Right renal cortex interstitium (tissue), 3 donors: ENCODE measurements around the gene JUNB. TPM values are rescaled to one million over a fixed set of nuclear protein-coding genes. Genes with fewer than 3 reads are reported as not detected.
A peak's percentile ranks its signal among the peaks of the same experiment; 100 is the strongest.
"Not testable (repeated sequence)": the region's sequence is repeated elsewhere in the genome, so short reads cannot be mapped to it uniquely, and the experiment has no call there.

Source experiments
- DNase-seq, 3 donors: peaks; one replicate each; pipeline ENCODE4 v3.0.0-alpha.2; 2013; ENCODE audit warnings: low read depth in 3 of 3, low spot score in 2 of 3
- polyA plus RNA-seq, 3 donors: library from polyadenylated mRNA; unstranded; fragments of 120-200 nt; gene quantifications; one replicate each; pipeline ENCODE4 v1.2.1, GENCODE V29; 2013; ENCODE audit not compliant: insufficient read length in 3 of 3

Gene JUNB
- polyA plus RNA-seq, 3 donors, result 21.4 to 47.8 (median 32.9) TPM

- no peak for DNase-seq
These were observed 2.6 kb upstream of the JUNB start for GRCh38 chr19:12788682-12789097.

- no peak for DNase-seq
These were observed 2.0 kb upstream of the JUNB start for GRCh38 chr19:12789098-12789903.

- peak in 1 of 3 donors; percentile 84 for DNase-seq
These were observed 1.2 kb upstream of the JUNB start for GRCh38 chr19:12789904-12790619.

GRCh38 chr19:12790628-12791344, 500 bp upstream of the JUNB start:
- DNase-seq, result no peak

GRCh38 chr19:12792051-12792852, 966 bp downstream of the JUNB start:
- DNase-seq, result no peak

GRCh38 chr19:12792853-12793289, 1.6 kb downstream of the JUNB start:
- no peak for DNase-seq

- DNase-seq, result peak in 1 of 3 donors; percentile 88
These were observed 2.3 kb downstream of the JUNB start for GRCh38 chr19:12793290-12794195.

- no peak for DNase-seq
These were observed 3.1 kb downstream of the JUNB start for GRCh38 chr19:12794196-12794941.

GRCh38 chr19:12794971-12795381, 3.7 kb downstream of the JUNB start:
- DNase-seq, result no peak

- no peak for DNase-seq
These were observed 5.1 kb downstream of the JUNB start for GRCh38 chr19:12796146-12797071.

GRCh38 chr19:12797141-12797587, 5.9 kb downstream of the JUNB start:
- DNase-seq, result no peak

GRCh38 chr19:12797607-12798006, 6.3 kb downstream of the JUNB start:
- DNase-seq, result not testable (repeated sequence)

GRCh38 chr19:12799742-12800465, 8.6 kb downstream of the JUNB start:
- no peak for DNase-seq

GRCh38 chr19:12800466-12800770, 9.1 kb downstream of the JUNB start:
- no peak for DNase-seq

GRCh38 chr19:12800923-12801465, 9.7 kb downstream of the JUNB start:
- DNase-seq, result no peak

- no peak for DNase-seq
These were observed 10.4 kb downstream of the JUNB start, which contains the start of the genes PRDX2 and THSD8 for GRCh38 chr19:12801466-12802266. Gene PRDX2, minus strand, starts transcription at chr19:12801800. Its CDS starts 539 bp downstream, at chr19:12801261. Gene THSD8, plus strand, starts transcription at chr19:12802069. Its CDS starts 3 bp downstream, at chr19:12802072.
